Thoracic aorta (tissue), 2 donors: ENCODE measurements around the gene CLSTN2. TPM values are rescaled to one million over a fixed set of nuclear protein-coding genes. Genes with fewer than 3 reads are reported as not detected.

Source experiments
- ATAC-seq: fragments of 150-250 bp; one replicate; pipeline ENCODE4 v1.8.0; 2017; ENCODE audit warnings: low read depth; ENCODE audit not compliant: insufficient number of reproducible peaks, low FRiP score
- DNase-seq: peaks from one replicate; pipeline ENCODE4 v3.0.0-alpha.2; 2020; ENCODE audit warnings: low spot score
- H3K27ac ChIP-seq, 2 donors: fragments of 200-600 bp; sonication (generic); 1 replicate in 1 of 2; 2 replicates in 1 of 2; pipeline ENCODE4 v1.5.1; 2016; ENCODE audit warnings: mild to moderate bottlenecking in 2 of 2, moderate library complexity in 2 of 2
- H3K27me3 ChIP-seq: fragments of 200-600 bp; sonication (generic); replicated peaks from 2 replicates; pipeline ENCODE4 v1.6.0; 2016; ENCODE audit warnings: mild to moderate bottlenecking; ENCODE audit not compliant: insufficient read depth
- H3K36me3 ChIP-seq: fragments of 200-600 bp; sonication (generic); one replicate; pipeline ENCODE4 v1.5.1; 2016
- H3K4me1 ChIP-seq, 2 donors: fragments of 200-600 bp; sonication (generic); 1 replicate in 1 of 2; 2 replicates in 1 of 2; pipeline versions ENCODE4 v1.5.1 to v1.6.0; 2016; ENCODE audit warnings: low read depth in 2 of 2, mild to moderate bottlenecking in 1 of 2; ENCODE audit not compliant: control insufficient read depth in 1 of 2
- H3K4me3 ChIP-seq: fragments of 200-600 bp; sonication (generic); 2 replicates; pipeline ENCODE4 v1.5.1; 2016; ENCODE audit warnings: mild to moderate bottlenecking
- H3K9me3 ChIP-seq: fragments of 200-600 bp; sonication (generic); 2 replicates; pipeline ENCODE4 v1.5.1; 2016
- CTCF ChIP-seq: fragments of 200-600 bp; sonication (generic); IDR thresholded peaks from one replicate; pipeline ENCODE4 v1.5.1; 2019; ENCODE audit warnings: antibody characterized with exemption
- total RNA-seq, 2 donors: library from RNA; depleted of rRNA; stranded (reverse); fragments of >200 nt; gene quantifications; one replicate each; pipeline versions ENCODE4 v1.1.0 to v1.2.3, GENCODE V29; 2016

Gene CLSTN2
- total RNA-seq, 2 donors from 2014 or later, result 7.6 to 15.7 TPM

GRCh38 chr3:140244893-140245292 lies 309.9 kb downstream of the CLSTN2 start:
- DNase-seq, result no peak
- peaks cover 22 to 35% of the 10 kb centered on the region in 2 donors for H3K4me1 ChIP-seq
- TF ChIP-seq CTCF, result no peak
- H3K9me3 ChIP-seq, result no peaks in the 10 kb centered on the region
- H3K36me3 ChIP-seq, result no peaks in the 10 kb centered on the region
- ATAC-seq, result no peak
- no peak overlapping the region for H3K27ac ChIP-seq
- H3K4me3 ChIP-seq, result no peak overlapping the region
- no peaks in the 10 kb centered on the region for H3K27me3 ChIP-seq

- no peak overlapping the region for H3K4me3 ChIP-seq
- peaks cover 22 to 35% of the 10 kb centered on the region in 2 donors for H3K4me1 ChIP-seq
- no peaks in the 10 kb centered on the region for H3K27me3 ChIP-seq
- no peak for TF ChIP-seq CTCF
- ATAC-seq, result no peak
- no peaks in the 10 kb centered on the region for H3K36me3 ChIP-seq
- H3K27ac ChIP-seq, result no peak overlapping the region
- no peak for DNase-seq
- H3K9me3 ChIP-seq, result no peaks in the 10 kb centered on the region
Measured at GRCh38 chr3:140246578-140246977, 311.6 kb downstream of the CLSTN2 start.

- ATAC-seq (no peak), DNase-seq (no peak)
- Histone ChIP-seq H3K4me1 (peaks cover 21 to 31% of the 10 kb centered on the region in 2 donors), H3K4me3 (no peak overlapping the region), H3K27me3 (no peaks in the 10 kb centered on the region), H3K36me3 (no peaks in the 10 kb centered on the region), H3K9me3 (no peaks in the 10 kb centered on the region), H3K27ac (no peak overlapping the region)
- TF ChIP-seq CTCF, result no peak
Measured at GRCh38 chr3:140247775-140248174, 312.8 kb downstream of the CLSTN2 start.

GRCh38 chr3:140249188-140249587 lies 314.2 kb downstream of the CLSTN2 start:
- ATAC-seq (no peak), DNase-seq (no peak)
- Histone ChIP-seq H3K36me3 (no peaks in the 10 kb centered on the region), H3K27me3 (no peaks in the 10 kb centered on the region), H3K9me3 (no peaks in the 10 kb centered on the region), H3K4me3 (no peak overlapping the region), H3K27ac (no peak overlapping the region), H3K4me1 (peaks cover 12 to 17% of the 10 kb centered on the region in 2 donors)
- TF ChIP-seq CTCF, result no peak

GRCh38 chr3:140250010-140250855 lies 315.2 kb downstream of the CLSTN2 start:
- H3K27ac ChIP-seq, result no peak overlapping the region
- TF ChIP-seq CTCF, result no peak
- H3K9me3 ChIP-seq, result no peaks in the 10 kb centered on the region
- H3K27me3 ChIP-seq, result no peaks in the 10 kb centered on the region
- H3K36me3 ChIP-seq, result no peaks in the 10 kb centered on the region
- no peak overlapping the region for H3K4me3 ChIP-seq
- H3K4me1 ChIP-seq, result peaks cover 7 to 9% of the 10 kb centered on the region in 2 donors
- DNase-seq (no peak), ATAC-seq (no peak)
